Cardiac muscle cell (in vitro differentiated cells and primary cell): ENCODE measurements around the gene DMPK. TPM values are rescaled to one million over a fixed set of nuclear protein-coding genes. Genes with fewer than 3 reads are reported as not detected.
"Not testable (repeated sequence)": the region's sequence is repeated elsewhere in the genome, so short reads cannot be mapped to it uniquely, and the experiment has no call there.

ENCODE experiments used
- DNase-seq, 2 donors: peaks; one replicate each; pipeline versions ENCODE4 v3.0.0 to v3.0.0-alpha.2; 2010 to 2017; ENCODE audit warnings: low read depth in 1 of 2, low spot score in 1 of 2
- H3K27ac ChIP-seq: fragments of 200-600 bp; sonication (generic); 2 replicates; pipeline ENCODE4 v1.5.1; 2016
- H3K27me3 ChIP-seq: fragments of 200-600 bp; sonication (generic); 2 replicates; pipeline ENCODE4 v1.6.0; 2016; ENCODE audit warnings: control low read depth
- H3K36me3 ChIP-seq: fragments of 200-600 bp; sonication (generic); 2 replicates; pipeline ENCODE4 v1.5.1; 2016; ENCODE audit warnings: control low read depth
- H3K4me1 ChIP-seq: fragments of 200-600 bp; sonication (generic); 2 replicates; pipeline ENCODE4 v1.8.1; 2017; ENCODE audit warnings: low read depth, mild to moderate bottlenecking, mixed run types
- H3K4me3 ChIP-seq: fragments of 200-600 bp; sonication (generic); 2 replicates; pipeline ENCODE4 v1.5.1; 2016; ENCODE audit warnings: mild to moderate bottlenecking
- H3K9me3 ChIP-seq: fragments of 200-600 bp; sonication (generic); 2 replicates; pipeline ENCODE4 v1.5.1; 2017; ENCODE audit warnings: low read depth, mild to moderate bottlenecking, control low read depth
- CTCF ChIP-seq: IDR thresholded peaks from 2 replicates; pipeline ENCODE4 v1.5.1; 2012; ENCODE audit warnings: low read depth, mild to moderate bottlenecking, low read length
- polyA plus RNA-seq: library from polyadenylated mRNA; unstranded; fragments of >200 nt; fragmentation: Nextera tagmentation; extraction: Ambion mirVana; gene quantifications from 2 replicates; pipeline ENCODE4 v1.2.1, GENCODE V29; 2016
- total RNA-seq: library from RNA; depleted of rRNA; stranded (reverse); fragments of >200 nt; gene quantifications from 2 replicates; pipeline ENCODE4 v1.2.3, GENCODE V29; 2016

DMPK gene
- total and polyA plus RNA-seq, 2 experiments from 2014 or later: 98.7 to 142 TPM

- Histone ChIP-seq H3K4me1 (no peaks in the 10 kb centered on the region), H3K9me3 (no peaks in the 10 kb centered on the region), H3K36me3 (no peaks in the 10 kb centered on the region), H3K27me3 (no peaks in the 10 kb centered on the region), H3K27ac (no peak overlapping the region), H3K4me3 (no peak overlapping the region)
- no peak for TF ChIP-seq CTCF
- no peak for DNase-seq
Observed at GRCh38 chr19:45804140-45804958, 22.1 kb upstream of the DMPK start.

- Histone ChIP-seq H3K27me3 (no peaks in the 10 kb centered on the region), H3K4me3 (no peak overlapping the region), H3K4me1 (no peaks in the 10 kb centered on the region), H3K9me3 (no peaks in the 10 kb centered on the region), H3K27ac (no peak overlapping the region), H3K36me3 (no peaks in the 10 kb centered on the region)
- no peak for DNase-seq
- TF ChIP-seq CTCF: no peak
Observed at GRCh38 chr19:45801603-45802175, 19.4 kb upstream of the DMPK start.

- Histone ChIP-seq H3K4me1 (no peaks in the 10 kb centered on the region), H3K9me3 (no peaks in the 10 kb centered on the region), H3K36me3 (no peaks in the 10 kb centered on the region), H3K27me3 (no peaks in the 10 kb centered on the region), H3K4me3 (no peak overlapping the region), H3K27ac (no peak overlapping the region)
- peak in 1 of 2 donors; percentile 48 for DNase-seq
- no peak for TF ChIP-seq CTCF
Observed at GRCh38 chr19:45800070-45800553, 17.8 kb upstream of the DMPK start.

- not testable (repeated sequence) for H3K27ac ChIP-seq, H3K4me3 ChIP-seq, H3K36me3 ChIP-seq, H3K4me1 ChIP-seq, H3K27me3 ChIP-seq, DNase-seq, H3K9me3 ChIP-seq
Observed at GRCh38 chr19:45799541-45799940, 17.3 kb upstream of the DMPK start.

GRCh38 chr19:45798995-45799517, 16.8 kb upstream of the DMPK start:
- H3K27ac ChIP-seq: no peak overlapping the region
- H3K36me3 ChIP-seq: no peaks in the 10 kb centered on the region
- no peaks in the 10 kb centered on the region for H3K27me3 ChIP-seq
- H3K4me1 ChIP-seq: no peaks in the 10 kb centered on the region
- peak; percentile 68 to 90 for DNase-seq
- H3K4me3 ChIP-seq: no peak overlapping the region
- no peaks in the 10 kb centered on the region for H3K9me3 ChIP-seq
- peak; percentile 83 for TF ChIP-seq CTCF

- Histone ChIP-seq H3K27ac (no peak overlapping the region), H3K36me3 (peaks cover 2% of the 10 kb centered on the region), H3K4me3 (no peak overlapping the region), H3K27me3 (no peaks in the 10 kb centered on the region), H3K4me1 (peaks cover 10% of the 10 kb centered on the region), H3K9me3 (no peaks in the 10 kb centered on the region)
- no peak for TF ChIP-seq CTCF
- no peak for DNase-seq
Observed at GRCh38 chr19:45794627-45795026, 12.3 kb upstream of the DMPK start.
